ENCODE data around the gene PVRIG.
"Not testable (repeated sequence)": the region's sequence is repeated elsewhere in the genome, so short reads cannot be mapped to it uniquely, and the experiment has no call there.

The PVRIG gene

DNA sequence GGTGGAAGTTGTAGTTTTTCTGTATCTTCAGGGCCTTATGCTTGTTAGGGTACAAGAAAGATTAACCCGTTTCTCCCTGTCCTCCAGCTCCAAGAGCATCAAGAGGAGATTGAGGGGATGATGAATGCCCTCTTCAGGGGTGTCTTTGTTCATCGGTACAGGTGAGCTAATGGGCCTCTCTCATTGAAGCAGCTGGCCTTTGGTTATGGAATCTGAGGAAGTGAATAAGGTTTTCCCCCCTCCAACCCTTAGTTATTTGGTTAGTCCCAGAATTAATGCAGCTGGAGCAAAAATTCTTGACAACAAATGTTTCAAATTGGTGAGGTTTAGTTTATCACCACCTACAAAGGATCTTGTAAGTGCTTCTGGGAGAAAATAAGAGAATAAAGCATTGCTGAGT, 24.5 kb upstream of the PVRIG start:
- DNase-seq (ENCODE audit: low read depth): no peak

GRCh38 chr7:100195901-100196322, 23.8 kb upstream of the PVRIG start:
- DNase-seq (ENCODE audit: low read depth): not testable (repeated sequence)

DNA sequence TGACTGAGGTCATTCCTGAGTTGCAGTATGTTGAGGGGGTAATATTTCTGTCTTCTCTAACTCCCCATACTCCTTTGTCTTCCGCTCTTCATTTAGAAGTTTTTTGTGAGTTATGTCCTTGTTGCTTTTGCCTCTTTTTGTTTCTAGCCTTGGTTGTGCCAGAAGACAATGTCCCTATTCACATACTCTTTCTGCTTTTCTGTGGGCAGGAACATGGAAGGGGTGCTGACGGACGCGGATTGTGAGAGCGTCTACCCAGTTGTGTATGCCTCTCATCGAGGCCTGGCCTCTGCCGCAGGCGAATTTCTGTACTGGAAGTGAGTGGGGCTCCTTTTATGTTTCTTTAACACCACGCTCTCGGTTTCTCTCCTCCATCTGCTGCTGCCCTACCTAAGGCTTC, 21.5 kb upstream of the PVRIG start:
- no peak for DNase-seq (ENCODE audit: low read depth)

GRCh38 chr7:100200693-100201092, 19.1 kb upstream of the PVRIG start:
- DNase-seq (ENCODE audit: low read depth): no peak

DNA sequence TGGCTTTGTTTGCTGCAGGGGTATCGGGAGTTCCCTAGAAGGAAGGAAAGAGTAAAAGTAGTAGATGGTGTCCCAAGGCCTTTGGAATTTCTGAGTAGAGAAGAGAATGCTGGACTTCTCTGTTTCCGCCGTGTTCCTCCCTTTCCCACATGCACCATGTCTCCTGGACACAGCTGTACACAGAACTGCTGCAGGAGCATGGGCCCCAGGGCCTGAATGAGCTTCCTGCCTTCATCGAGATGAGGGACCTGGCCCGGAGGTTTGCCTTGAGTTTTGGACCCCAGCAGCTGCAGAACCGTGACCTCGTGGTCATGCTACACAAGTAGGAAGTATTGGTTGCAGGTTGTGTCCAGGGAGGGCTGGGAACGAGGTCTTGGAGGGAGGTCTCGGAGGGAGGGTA, 15.3 kb upstream of the PVRIG start:
- DNase-seq (ENCODE audit: low read depth): no peak

DNA sequence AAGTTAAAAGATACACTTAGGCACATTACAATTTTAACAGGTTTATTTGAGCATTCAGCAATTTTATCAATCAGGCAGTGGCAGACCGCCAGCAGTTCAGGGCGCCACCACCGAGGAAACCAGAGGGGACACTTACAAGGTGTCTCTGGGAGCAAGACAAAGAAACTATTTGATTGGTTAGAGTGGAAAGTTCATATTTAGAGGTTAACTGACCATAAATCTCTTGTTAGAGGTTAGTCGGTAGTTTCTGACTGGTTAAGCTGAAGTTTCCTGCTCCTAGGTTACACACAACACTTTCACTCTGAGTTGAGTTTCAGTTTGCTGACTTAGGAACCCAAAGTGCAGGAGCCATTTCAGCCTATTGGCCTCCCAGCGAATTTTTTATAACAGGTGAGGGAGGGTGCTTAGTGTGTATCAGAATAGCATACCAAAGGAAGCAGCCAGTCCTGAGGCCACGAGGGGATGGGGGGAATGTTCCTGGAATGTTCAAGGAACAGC, 10.8 kb upstream of the PVRIG start:
- DNase-seq (ENCODE audit: low read depth): no peak

GRCh38 chr7:100209493-100209892, 10.3 kb upstream of the PVRIG start:
- no peak for DNase-seq (ENCODE audit: low read depth)

GRCh38 chr7:100210805-100211204, 8.9 kb upstream of the PVRIG start:
- DNase-seq (ENCODE audit: low read depth): no peak

DNA sequence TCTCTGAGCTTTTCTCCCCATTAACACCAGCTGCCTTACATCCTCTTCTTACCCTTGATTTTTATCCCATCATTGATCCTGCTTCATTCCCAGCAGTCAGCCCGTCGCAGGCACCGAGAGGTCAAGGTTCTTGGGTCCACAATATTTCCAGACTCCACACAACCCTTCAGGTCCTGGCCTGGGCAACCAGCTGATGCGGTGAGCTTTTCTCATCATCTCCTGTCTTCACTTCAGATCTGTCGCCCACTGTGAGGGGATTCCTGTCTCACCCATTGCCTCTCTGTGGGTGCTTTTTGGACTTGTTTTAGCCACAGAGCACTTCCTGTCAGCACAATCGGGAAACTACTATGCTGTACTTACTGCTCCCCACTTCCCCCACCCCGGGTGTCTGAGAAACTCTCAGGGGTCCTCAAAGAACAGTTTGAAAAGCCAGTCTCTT, 8.4 kb upstream of the PVRIG start:
- no peak for DNase-seq (ENCODE audit: low read depth)

GRCh38 chr7:100212631-100213286, 7.0 kb upstream of the PVRIG start:
- no peak for DNase-seq (ENCODE audit: low read depth)

DNA sequence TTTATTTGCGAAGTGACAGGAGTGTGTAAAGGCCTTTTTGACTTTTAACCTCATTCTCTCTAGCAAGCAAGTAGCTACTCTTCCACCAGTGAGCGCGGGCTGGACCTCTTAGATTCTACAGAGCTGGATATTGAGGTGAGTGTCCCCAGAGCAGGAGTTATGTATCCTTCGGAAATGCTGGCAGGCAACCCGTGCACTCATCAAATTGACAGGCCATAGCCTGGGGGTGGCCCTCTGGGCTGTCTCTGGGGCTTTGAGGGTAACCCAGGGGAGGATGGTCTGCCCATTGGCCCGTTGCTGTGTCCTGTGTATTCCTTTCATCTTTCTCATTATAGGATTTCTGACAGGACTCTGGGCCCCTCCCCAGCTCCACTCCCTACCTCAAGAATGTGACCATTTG, 6.1 kb upstream of the PVRIG start:
- no peak for DNase-seq (ENCODE audit: low read depth)

DNA sequence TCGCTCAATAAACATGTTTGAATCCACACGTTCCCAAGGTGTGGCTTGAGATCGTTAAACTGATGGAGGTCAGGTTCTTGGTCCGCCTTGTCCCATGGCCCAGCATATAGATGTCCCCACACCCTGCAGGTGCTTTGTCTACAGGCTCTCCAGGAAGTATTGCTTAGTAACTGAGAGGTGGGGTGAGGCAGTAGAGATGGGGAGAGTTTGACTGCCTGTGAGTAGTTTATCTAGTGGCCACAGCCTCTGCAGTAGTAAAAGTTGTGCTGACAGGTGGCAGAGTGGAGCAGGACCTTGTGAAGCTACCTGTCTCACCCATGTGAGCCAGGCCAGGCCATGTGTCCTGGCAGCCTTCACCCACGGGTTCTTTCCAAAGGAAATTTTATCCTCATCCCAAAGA, 5.4 kb upstream of the PVRIG start:
- not testable (repeated sequence) for DNase-seq (ENCODE audit: low read depth)

DNA sequence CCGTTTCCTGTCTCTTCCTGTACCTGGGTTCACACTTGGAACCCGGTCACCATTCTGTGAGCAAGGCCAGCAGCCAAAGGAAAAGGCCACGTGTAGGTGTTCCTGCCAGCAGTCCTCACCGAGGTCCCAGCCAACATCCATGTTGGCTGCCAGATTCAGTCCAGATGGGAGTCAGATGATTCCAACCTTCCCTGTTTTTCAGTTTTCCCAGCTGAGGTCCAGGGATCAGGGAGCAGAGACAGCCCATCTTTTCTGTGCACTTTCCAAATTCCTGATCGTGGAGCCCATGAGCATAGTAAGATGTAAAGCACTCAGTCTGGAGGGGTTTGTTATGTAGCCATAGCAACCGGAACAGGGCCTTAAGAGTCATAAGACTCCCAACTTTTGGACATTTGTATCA, 3.9 kb upstream of the PVRIG start:
- no peak for DNase-seq (ENCODE audit: low read depth)

- peak; percentile 81 for DNase-seq (ENCODE audit: low read depth)
These were observed 1.8 kb upstream of the PVRIG start for GRCh38 chr7:100217934-100218333.

GRCh38 chr7:100219271-100219737, 445 bp upstream of the PVRIG start:
- no peak for DNase-seq (ENCODE audit: low read depth)

GRCh38 chr7:100220586-100221230, 959 bp downstream of the PVRIG start:
- DNase-seq (ENCODE audit: low read depth): no peak

- peak; percentile 75 for DNase-seq (ENCODE audit: low read depth)
These were observed 1.5 kb downstream of the PVRIG start for GRCh38 chr7:100221231-100221718.

- no peak for DNase-seq (ENCODE audit: low read depth)
These were observed 2.2 kb downstream of the PVRIG start for GRCh38 chr7:100221767-100222444.

GRCh38 chr7:100222445-100223132, 2.8 kb downstream of the PVRIG start:
- no peak for DNase-seq (ENCODE audit: low read depth)

GRCh38 chr7:100223376-100223927, 3.7 kb downstream of the PVRIG start:
- not testable (repeated sequence) for DNase-seq (ENCODE audit: low read depth)

- DNase-seq (ENCODE audit: low read depth): not testable (repeated sequence)
These were observed 5.1 kb downstream of the PVRIG start for GRCh38 chr7:100224891-100225290.
